CD14-positive monocyte (primary cell): ENCODE results near the gene FXYD2. TPM values are rescaled to one million over a fixed set of nuclear protein-coding genes. Genes with fewer than 3 reads are reported as not detected.
A peak's percentile ranks its signal among the peaks of the same experiment; 100 is the strongest.

Experiments
- DNase-seq, 3 donors: peaks; one replicate each; pipeline ENCODE4 v3.0.0-alpha.2; 2011 to 2022
- H2AFZ ChIP-seq: 2 replicates; pipeline ENCODE4 v1.6.0; 2012; ENCODE audit warnings: mild to moderate bottlenecking, low read depth, low read length, inconsistent platforms; ENCODE audit not compliant: insufficient read depth, poor library complexity, severe bottlenecking
- H3K27ac ChIP-seq, 2 donors: 1 replicate in 1 of 2; 2 replicates in 1 of 2; pipeline ENCODE4 v1.5.1; 2012 to 2013; ENCODE audit warnings: low read length in 2 of 2, control low read depth in 1 of 2, inconsistent platforms in 1 of 2, low read depth in 1 of 2, mild to moderate bottlenecking in 1 of 2
- H3K27me3 ChIP-seq, 2 donors: one replicate each; pipeline versions ENCODE4 v1.6.0 to v1.6.1; 2011 to 2013; ENCODE audit warnings: low read length in 2 of 2; ENCODE audit not compliant: control insufficient read depth in 2 of 2, insufficient read depth in 2 of 2
- H3K36me3 ChIP-seq, 2 donors: replicated peaks in 1 of 2; 1 replicate in 1 of 2; 2 replicates in 1 of 2; pipeline versions ENCODE4 v1.5.1 to v1.6.1; 2012 to 2013; ENCODE audit warnings: low read length in 2 of 2, control low read depth in 1 of 2, inconsistent platforms in 1 of 2, mild to moderate bottlenecking in 1 of 2; ENCODE audit not compliant: insufficient read depth in 2 of 2, control insufficient read depth in 1 of 2
- H3K4me1 ChIP-seq, 2 donors: 1 replicate in 1 of 2; 2 replicates in 1 of 2; pipeline versions ENCODE4 v1.5.1 to v1.6.1; 2012 to 2013; ENCODE audit warnings: low read length in 2 of 2, control low read depth in 1 of 2, inconsistent platforms in 1 of 2, mild to moderate bottlenecking in 1 of 2, moderate library complexity in 1 of 2; ENCODE audit not compliant: insufficient read depth in 2 of 2, control insufficient read depth in 1 of 2
- H3K4me2 ChIP-seq: replicated peaks from 2 replicates; pipeline ENCODE3; 2012; ENCODE audit warnings: low read length, moderate library complexity, mild to moderate bottlenecking; ENCODE audit not compliant: poor library complexity, severe bottlenecking; ENCODE audit errors: extremely low read depth
- H3K4me3 ChIP-seq, 3 experiments: fragments of 200-600 bp in 1 of 3; sonication (generic) in 1 of 3; replicated peaks in 1 of 3; 1 replicate in 2 of 3; 2 replicates in 1 of 3; pipeline ENCODE4 v1.5.1; 2011 to 2013; ENCODE audit warnings: low read length in 3 of 3, mild to moderate bottlenecking in 3 of 3, control low read depth in 2 of 3, low read depth in 2 of 3, inconsistent platforms in 1 of 3, moderate library complexity in 1 of 3
- H3K79me2 ChIP-seq: 2 replicates; pipeline ENCODE4 v1.6.0; 2012; ENCODE audit warnings: mild to moderate bottlenecking, control low read depth, inconsistent platforms, low read length, moderate library complexity; ENCODE audit not compliant: insufficient read depth
- H3K9ac ChIP-seq: 2 replicates; pipeline ENCODE4 v1.6.0; 2017; ENCODE audit warnings: low read length, mild to moderate bottlenecking; ENCODE audit not compliant: insufficient read depth, poor library complexity, severe bottlenecking
- H3K9me3 ChIP-seq, 2 donors: replicated peaks in 1 of 2; 1 replicate in 1 of 2; 2 replicates in 1 of 2; pipeline versions ENCODE4 v1.5.1 to v1.6.1; 2012 to 2013; ENCODE audit warnings: low read length in 2 of 2, control low read depth in 1 of 2; ENCODE audit not compliant: control insufficient read depth in 1 of 2, insufficient read depth in 1 of 2
- H4K20me1 ChIP-seq: 2 replicates; pipeline ENCODE4 v1.6.0; 2012; ENCODE audit warnings: mild to moderate bottlenecking, low read length, control low read depth, moderate library complexity; ENCODE audit not compliant: insufficient read depth
- H3K27ac Mint-ChIP-seq, 7 donors: one replicate each; pipeline ENCODE4 v1.8.0; 2020; ENCODE audit warnings: mild to moderate bottlenecking in 7 of 7, mixed read lengths in 7 of 7, moderate library complexity in 6 of 7, inconsistent platforms in 2 of 7
- H3K27me3 Mint-ChIP-seq, 3 donors: one replicate each; pipeline ENCODE4 v1.8.0; 2021 to 2022; ENCODE audit warnings: low read depth in 3 of 3, mild to moderate bottlenecking in 3 of 3, mixed read lengths in 3 of 3, moderate library complexity in 3 of 3, inconsistent platforms in 1 of 3
- H3K36me3 Mint-ChIP-seq, 2 donors: one replicate each; pipeline ENCODE4 v1.8.0; 2020; ENCODE audit warnings: mixed read lengths in 2 of 2, inconsistent platforms in 1 of 2, mild to moderate bottlenecking in 1 of 2
- H3K4me1 Mint-ChIP-seq: one replicate; pipeline ENCODE4 v1.8.0; 2020; ENCODE audit warnings: mild to moderate bottlenecking, mixed read lengths
- H3K4me3 Mint-ChIP-seq, 2 donors: one replicate each; pipeline ENCODE4 v1.8.0; 2020; ENCODE audit warnings: mild to moderate bottlenecking in 2 of 2, mixed read lengths in 2 of 2, moderate library complexity in 1 of 2
- H3K9me3 Mint-ChIP-seq, 7 donors: one replicate each; pipeline ENCODE4 v1.8.0; 2020 to 2022; ENCODE audit warnings: mixed read lengths in 7 of 7, mild to moderate bottlenecking in 6 of 7, moderate library complexity in 6 of 7, inconsistent platforms in 2 of 7
- WGBS: methylation state at CpG from one replicate; pipeline ENCODE4 v1.1.5; 2013; ENCODE audit warnings: missing lambda C conversion rate; ENCODE audit not compliant: insufficient coverage; 5-methylcytosine and 5-hydroxymethylcytosine counted together
- intact Hi-C, 2 donors: fragments of 100-400 bp; cut with micrococcal nuclease; formaldehyde crosslinking; loops; one replicate each; pipeline versions ENCODE4 v1.15.0 to v1.15.1; 2023
- polyA plus RNA-seq, 3 donors: library from polyadenylated mRNA; depleted of rRNA in 1 of 3; unstranded in 2 of 3; stranded (reverse) in 1 of 3; fragments of 300-500 nt in 2 of 3; fragments of >200 nt in 1 of 3; fragmentation: Illumina TruSeq in 2 of 3; gene quantifications; 1 replicate in 2 of 3; 2 replicates in 1 of 3; pipeline ENCODE4 v1.2.3, GENCODE V29; 2012 to 2021
- TF ChIP-seq, protein P1 (sequence below): fragments of 200-600 bp; IDR thresholded peaks from one replicate; pipeline ENCODE4 v1.8.0; 2022; ENCODE audit warnings: antibody characterized with exemption, mild to moderate bottlenecking

FXYD2 gene
- polyA plus RNA-seq, 3 donors = 0.96 to 4.4 (median 2.5) TPM

DNA sequence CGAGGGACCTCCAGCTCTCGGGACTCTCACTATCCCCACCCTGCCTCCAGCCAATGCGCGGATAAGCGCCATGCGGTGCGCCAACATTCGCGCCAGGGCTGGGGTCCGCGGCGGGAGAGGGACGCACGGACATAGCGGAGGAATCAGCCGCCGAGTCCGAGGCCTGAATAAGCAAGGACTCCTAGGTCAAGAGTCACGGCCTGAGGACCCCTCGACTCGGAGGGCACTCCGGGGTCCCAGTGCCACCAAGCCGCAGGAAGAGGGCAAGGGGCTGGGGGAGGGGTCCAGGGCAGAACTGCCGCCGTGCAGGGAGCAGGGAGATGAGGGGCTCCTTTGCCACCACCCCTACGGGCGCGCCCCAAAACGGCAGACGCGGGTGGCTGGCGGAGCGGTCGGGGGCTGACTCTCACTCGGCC lies 28.1 kb downstream of the FXYD2 start:
- H3K27ac ChIP-seq = no peak overlapping the region
- H3K4me1 Mint-ChIP-seq = peaks cover 3% of the 10 kb centered on the region
- H3K4me1 ChIP-seq = peaks cover 0 to 4% of the 10 kb centered on the region in 2 donors
- intact Hi-C loops = loop anchor here in 1 of 2 donors (5.0 kb wide), 1 partner anchor 369 kb away; no protein-coding TSS in a partner anchor
- no peaks in the 10 kb centered on the region for H3K79me2 ChIP-seq
- H3K9me3 ChIP-seq = peaks cover 0 to 7% of the 10 kb centered on the region in 2 donors
- H3K9ac ChIP-seq = no peak overlapping the region
- H3K27me3 ChIP-seq = peaks cover 55 to 84% of the 10 kb centered on the region in 2 donors
- WGBS = 3% methylated on average over 33 of the region's 35 CpGs
- peaks cover 0 to 12% (median 5%) of the 10 kb centered on the region in 7 donors for H3K9me3 Mint-ChIP-seq
- no peak for DNase-seq
- peaks cover 0 to 4% of the 10 kb centered on the region in 2 donors for H3K36me3 Mint-ChIP-seq
- TF ChIP-seq, protein P1, sequence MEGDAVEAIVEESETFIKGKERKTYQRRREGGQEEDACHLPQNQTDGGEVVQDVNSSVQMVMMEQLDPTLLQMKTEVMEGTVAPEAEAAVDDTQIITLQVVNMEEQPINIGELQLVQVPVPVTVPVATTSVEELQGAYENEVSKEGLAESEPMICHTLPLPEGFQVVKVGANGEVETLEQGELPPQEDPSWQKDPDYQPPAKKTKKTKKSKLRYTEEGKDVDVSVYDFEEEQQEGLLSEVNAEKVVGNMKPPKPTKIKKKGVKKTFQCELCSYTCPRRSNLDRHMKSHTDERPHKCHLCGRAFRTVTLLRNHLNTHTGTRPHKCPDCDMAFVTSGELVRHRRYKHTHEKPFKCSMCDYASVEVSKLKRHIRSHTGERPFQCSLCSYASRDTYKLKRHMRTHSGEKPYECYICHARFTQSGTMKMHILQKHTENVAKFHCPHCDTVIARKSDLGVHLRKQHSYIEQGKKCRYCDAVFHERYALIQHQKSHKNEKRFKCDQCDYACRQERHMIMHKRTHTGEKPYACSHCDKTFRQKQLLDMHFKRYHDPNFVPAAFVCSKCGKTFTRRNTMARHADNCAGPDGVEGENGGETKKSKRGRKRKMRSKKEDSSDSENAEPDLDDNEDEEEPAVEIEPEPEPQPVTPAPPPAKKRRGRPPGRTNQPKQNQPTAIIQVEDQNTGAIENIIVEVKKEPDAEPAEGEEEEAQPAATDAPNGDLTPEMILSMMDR = no peak
- peaks cover 75 to 86% (median 80%) of the 10 kb centered on the region in 3 donors for H3K27me3 Mint-ChIP-seq
- H3K27ac Mint-ChIP-seq = no peak overlapping the region
- peak overlapping the region; percentile 23 for H3K4me2 ChIP-seq
- no peak overlapping the region for H3K4me3 ChIP-seq
- H3K36me3 ChIP-seq = no peaks in the 10 kb centered on the region
- peak overlapping the region; percentile 27 to 67 for H3K4me3 Mint-ChIP-seq
- no peak overlapping the region for H2AFZ ChIP-seq
- no peaks in the 10 kb centered on the region for H4K20me1 ChIP-seq

DNA sequence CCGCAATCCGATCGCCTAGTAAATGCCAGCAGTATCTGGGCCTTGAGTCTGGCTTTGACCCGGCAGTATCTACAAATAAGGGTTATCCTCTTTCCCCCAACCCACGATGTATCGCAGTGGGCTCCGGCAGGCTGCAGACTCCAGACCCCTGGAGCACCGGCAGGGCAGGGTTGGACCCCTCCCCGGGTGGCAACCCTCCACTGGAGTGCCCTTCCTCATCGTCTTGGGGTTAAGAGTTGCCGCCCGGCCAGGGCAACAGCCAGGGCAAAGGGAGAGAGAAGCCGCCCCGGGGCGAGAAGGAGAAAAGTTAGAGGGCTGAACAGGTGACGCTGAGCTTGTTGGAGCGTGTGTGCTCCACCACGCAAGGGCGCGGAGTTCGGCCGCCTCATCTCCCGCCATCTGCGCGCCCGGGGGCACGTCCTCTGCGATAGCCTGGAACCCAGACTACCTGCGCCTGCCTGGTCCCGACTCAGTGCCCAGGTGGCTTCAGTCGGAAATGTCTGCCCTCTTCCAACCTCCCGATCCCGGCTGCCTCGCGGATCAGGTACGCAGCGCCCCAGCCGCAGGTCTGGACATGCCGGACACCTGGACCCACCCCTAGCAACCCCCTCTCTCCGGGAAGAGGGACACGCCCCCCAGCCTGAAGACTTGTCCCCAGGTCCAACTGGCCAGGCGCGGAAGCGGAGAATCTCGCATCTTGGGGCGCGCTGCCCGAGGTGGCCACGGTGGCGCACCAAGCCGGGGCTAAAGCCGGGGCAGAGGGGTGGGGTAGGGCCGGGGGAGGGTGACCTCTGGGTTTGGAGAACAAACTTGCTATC lies 28.7 kb downstream of the FXYD2 start:
- Mint-ChIP-seq H3K9me3 (peaks cover 0 to 12% (median 5%) of the 10 kb centered on the region in 7 donors), H3K4me1 (peaks cover 3% of the 10 kb centered on the region), H3K36me3 (peaks cover 0 to 4% of the 10 kb centered on the region in 2 donors), H3K27me3 (peaks cover 75 to 90% (median 82%) of the 10 kb centered on the region in 3 donors), H3K4me3 (peak overlapping the region; percentile 27 to 75), H3K27ac (no peak overlapping the region)
- H3K27me3 ChIP-seq = peaks cover 53 to 85% of the 10 kb centered on the region in 2 donors
- no peaks in the 10 kb centered on the region for H4K20me1 ChIP-seq
- H3K4me1 ChIP-seq = peaks cover 0 to 4% of the 10 kb centered on the region in 2 donors
- no peak overlapping the region for H3K4me3 ChIP-seq
- WGBS = 8% methylated on average over 46 of the region's 53 CpGs
- no peak overlapping the region for H3K27ac ChIP-seq
- DNase-seq = no peak
- H3K9ac ChIP-seq = no peak overlapping the region
- no peak overlapping the region for H3K4me2 ChIP-seq
- TF ChIP-seq, protein P1 = no peak
- H2AFZ ChIP-seq = no peak overlapping the region
- intact Hi-C loops = loop anchor here in 1 of 2 donors (5.0 kb wide), 1 partner anchor 369 kb away; no protein-coding TSS in a partner anchor
- H3K36me3 ChIP-seq = no peaks in the 10 kb centered on the region
- peaks cover 0 to 7% of the 10 kb centered on the region in 2 donors for H3K9me3 ChIP-seq
- no peaks in the 10 kb centered on the region for H3K79me2 ChIP-seq
